ENCODE data around the gene STK39.

Gene STK39

GRCh38 chr2:168030862-168031624 is 216.4 kb downstream of the STK39 start:
- Mint-ChIP-seq H3K4me1 (peaks cover 27% of the 10 kb centered on the region), H3K36me3 (ENCODE audit: low read depth) (peaks cover 31% of the 10 kb centered on the region), H3K27me3 (ENCODE audit: low read depth) (no peaks in the 10 kb centered on the region), H3K9me3 (no peaks in the 10 kb centered on the region), H3K4me3 (no peak overlapping the region), H3K27ac (no peak overlapping the region)
- TF ChIP-seq CTCF (IDR thresholded peaks at IDR 0.05; ENCODE audit: unreplicated experiment in 3 of 3): no peak

- Mint-ChIP-seq H3K9me3 (no peaks in the 10 kb centered on the region), H3K27me3 (ENCODE audit: low read depth) (no peaks in the 10 kb centered on the region), H3K4me1 (peaks cover 27% of the 10 kb centered on the region), H3K27ac (peak overlapping the region in 1 of 3 experiments; percentile 47), H3K36me3 (ENCODE audit: low read depth) (peaks cover 33% of the 10 kb centered on the region), H3K4me3 (no peak overlapping the region)
- no peak for TF ChIP-seq CTCF (IDR thresholded peaks at IDR 0.05; ENCODE audit: unreplicated experiment in 3 of 3)
Measured at GRCh38 chr2:168029071-168029470, 218.3 kb downstream of the STK39 start.

- no peak for TF ChIP-seq CTCF (IDR thresholded peaks at IDR 0.05; ENCODE audit: unreplicated experiment in 3 of 3)
- Mint-ChIP-seq H3K4me1 (peaks cover 27% of the 10 kb centered on the region), H3K4me3 (no peak overlapping the region), H3K27ac (peak overlapping the region in 2 of 3 experiments; percentile 34 to 47), H3K27me3 (ENCODE audit: low read depth) (no peaks in the 10 kb centered on the region), H3K36me3 (ENCODE audit: low read depth) (peaks cover 28% of the 10 kb centered on the region), H3K9me3 (no peaks in the 10 kb centered on the region)
Measured at GRCh38 chr2:168028362-168028761, 219.0 kb downstream of the STK39 start.

GRCh38 chr2:168025487-168026202 is 221.8 kb downstream of the STK39 start:
- Mint-ChIP-seq H3K36me3 (ENCODE audit: low read depth) (peaks cover 16% of the 10 kb centered on the region), H3K4me1 (peaks cover 17% of the 10 kb centered on the region), H3K27ac (peak overlapping the region in 1 of 3 experiments; percentile 2), H3K4me3 (no peak overlapping the region), H3K9me3 (no peaks in the 10 kb centered on the region), H3K27me3 (ENCODE audit: low read depth) (no peaks in the 10 kb centered on the region)
- TF ChIP-seq CTCF (IDR thresholded peaks at IDR 0.05; ENCODE audit: unreplicated experiment in 3 of 3): no peak

- Mint-ChIP-seq H3K36me3 (ENCODE audit: low read depth) (peaks cover 12% of the 10 kb centered on the region), H3K27me3 (ENCODE audit: low read depth) (no peaks in the 10 kb centered on the region), H3K4me3 (no peak overlapping the region), H3K4me1 (peaks cover 12% of the 10 kb centered on the region), H3K9me3 (no peaks in the 10 kb centered on the region), H3K27ac (no peak overlapping the region)
- no peak for TF ChIP-seq CTCF (IDR thresholded peaks at IDR 0.05; ENCODE audit: unreplicated experiment in 3 of 3)
Measured at GRCh38 chr2:168024459-168024858, 222.9 kb downstream of the STK39 start.

Data from nephron (organoid).